K562 treated with DMSO at 1 percent for 4 hours (cell line): ENCODE results near the gene LINS1. TPM values are rescaled to one million over a fixed set of nuclear protein-coding genes. Genes with fewer than 3 reads are reported as not detected.

ENCODE experiments used
- total RNA-seq: library from RNA; unstranded; fragments of 300-600 nt; gene quantifications from 2 replicates; pipeline ENCODE4 v1.2.3, GENCODE V29; 2022; ENCODE audit not compliant: insufficient read depth

LINS1 gene
- 3.5 and 9.0 TPM in 2 replicates for total RNA-seq

GRCh38 chr15:100602064-100602822 is at the start of gene LINS1, which contains the start of gene ASB7:
Gene LINS1, minus strand, starts transcription at chr15:100602184. Its CDS starts 21,342 bp downstream, at chr15:100580842.
Gene ASB7, plus strand, starts transcription at chr15:100602589. Its CDS starts 9,628 bp downstream, at chr15:100612217.

DNA sequence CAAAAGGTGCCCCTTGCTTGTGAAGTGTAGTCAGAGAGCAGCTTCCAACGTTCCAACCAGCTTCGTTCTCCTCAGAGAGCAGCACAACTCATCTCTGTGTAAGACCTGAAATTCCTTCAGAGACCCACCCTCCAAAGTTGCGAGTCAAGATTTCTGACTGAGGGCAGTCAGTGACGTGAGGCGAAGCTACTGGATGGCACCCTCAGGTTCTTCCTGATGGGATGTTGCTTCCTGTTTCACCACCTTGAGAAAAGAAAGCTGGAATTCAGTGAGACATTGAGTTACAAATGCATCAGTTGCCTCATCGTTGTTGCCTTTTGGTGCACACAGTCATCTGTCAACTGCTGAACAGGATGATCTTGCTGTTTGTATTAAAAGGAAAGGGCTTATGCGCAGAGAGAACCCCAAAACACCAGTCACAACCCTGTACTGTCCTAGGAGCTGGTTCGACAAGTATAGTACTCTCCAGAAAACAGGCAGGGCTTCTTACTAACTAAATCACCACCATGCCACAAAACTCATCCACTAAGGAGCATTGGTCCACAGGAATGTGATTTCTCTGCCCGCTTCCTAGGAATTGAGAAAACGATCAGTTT is 73.1 kb downstream of the LINS1 start, which contains the start of gene CERS3:
TSS of gene CERS3 (minus strand) at position 118 of the 596 bp plus-strand sequence. CDS start 27,101 bp downstream, outside the sequence.

Other genes with a start within 250 kb of the LINS1 start
- not detected in 2 replicates for gene CERS3, start 73.2 kb downstream of the LINS1 start, total RNA-seq
- 5.8 and 8.1 TPM in 2 replicates for gene ASB7, start 405 bp upstream of the LINS1 start, total RNA-seq